ENCODE data around the gene EPHA2. TPM values are rescaled to one million over a fixed set of nuclear protein-coding genes. Genes with fewer than 3 reads are reported as not detected.
A peak's percentile ranks its signal among the peaks of the same experiment; 100 is the strongest.

Gene EPHA2
- total RNA-seq, 1 donor from 2014 or later, result 264 TPM

DNA sequence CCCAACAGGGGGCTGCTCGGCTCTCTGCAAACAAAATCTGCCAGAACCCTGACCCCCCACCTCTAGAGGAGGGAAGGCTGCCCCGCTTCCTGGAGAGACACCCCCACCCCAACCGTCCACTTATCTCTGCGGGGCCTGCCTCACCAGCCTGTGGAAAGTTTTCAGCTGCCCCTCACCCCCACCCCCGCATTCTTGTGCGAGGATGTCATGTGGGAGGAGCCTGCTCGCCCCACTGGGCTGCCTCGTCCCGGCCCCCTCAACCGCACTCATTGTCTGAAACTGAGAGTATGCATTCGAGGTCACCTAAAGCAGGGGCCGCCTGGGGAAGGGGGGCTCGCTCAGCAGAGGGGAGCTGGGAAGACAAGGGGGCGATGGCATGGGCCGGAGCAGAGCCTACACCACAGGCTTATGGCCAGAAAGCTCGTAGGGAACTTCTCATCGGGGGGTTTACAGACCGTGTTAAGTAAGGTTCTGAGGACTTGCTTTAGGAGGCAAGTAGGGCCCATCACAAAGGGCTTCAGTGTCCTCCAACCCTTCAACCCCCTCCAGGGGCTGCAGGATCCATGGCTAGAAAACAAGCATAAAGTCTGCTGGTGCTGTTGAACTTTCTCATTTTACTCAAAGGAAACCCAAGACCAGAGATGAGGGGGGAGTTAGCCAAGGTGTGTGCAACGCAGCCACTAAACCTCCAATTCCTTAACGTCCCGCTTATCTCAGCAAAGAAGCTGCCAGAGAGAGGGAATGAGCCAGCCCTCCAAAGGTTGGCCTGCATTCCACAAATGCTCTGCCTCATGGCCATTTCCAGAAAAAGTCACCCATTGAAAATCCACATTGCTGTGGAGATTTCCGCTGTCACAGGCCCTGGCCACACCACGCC, 9.4 kb downstream of the EPHA2 start:
- Histone ChIP-seq H3K27me3 (no peaks in the 10 kb centered on the region), H3K4me1 (peaks cover 65% of the 10 kb centered on the region), H3K9me3 (no peaks in the 10 kb centered on the region), H3K27ac (peak overlapping the region; percentile 84), H3K4me3 (peak overlapping the region; percentile 35 to 47), H3K36me3 (peaks cover 0 to 12% of the 10 kb centered on the region in 2 donors)
- TF ChIP-seq, protein P1, sequence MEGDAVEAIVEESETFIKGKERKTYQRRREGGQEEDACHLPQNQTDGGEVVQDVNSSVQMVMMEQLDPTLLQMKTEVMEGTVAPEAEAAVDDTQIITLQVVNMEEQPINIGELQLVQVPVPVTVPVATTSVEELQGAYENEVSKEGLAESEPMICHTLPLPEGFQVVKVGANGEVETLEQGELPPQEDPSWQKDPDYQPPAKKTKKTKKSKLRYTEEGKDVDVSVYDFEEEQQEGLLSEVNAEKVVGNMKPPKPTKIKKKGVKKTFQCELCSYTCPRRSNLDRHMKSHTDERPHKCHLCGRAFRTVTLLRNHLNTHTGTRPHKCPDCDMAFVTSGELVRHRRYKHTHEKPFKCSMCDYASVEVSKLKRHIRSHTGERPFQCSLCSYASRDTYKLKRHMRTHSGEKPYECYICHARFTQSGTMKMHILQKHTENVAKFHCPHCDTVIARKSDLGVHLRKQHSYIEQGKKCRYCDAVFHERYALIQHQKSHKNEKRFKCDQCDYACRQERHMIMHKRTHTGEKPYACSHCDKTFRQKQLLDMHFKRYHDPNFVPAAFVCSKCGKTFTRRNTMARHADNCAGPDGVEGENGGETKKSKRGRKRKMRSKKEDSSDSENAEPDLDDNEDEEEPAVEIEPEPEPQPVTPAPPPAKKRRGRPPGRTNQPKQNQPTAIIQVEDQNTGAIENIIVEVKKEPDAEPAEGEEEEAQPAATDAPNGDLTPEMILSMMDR (IDR thresholded peaks at IDR 0.05), result no peak
- TF ChIP-seq POLR2AphosphoS5 (IDR thresholded peaks at IDR 0.05; ENCODE audit: insufficient read depth in 1 of 2, low read depth in 1 of 2), result peak in 1 of 2 donors; percentile 29
- TF ChIP-seq POLR2A (IDR thresholded peaks at IDR 0.05), result no peak
- DNase-seq (ENCODE audit: extremely low spot score in 2 of 2), result no peak
- intact Hi-C loops (cut with DNase I), result loop anchor here (5.0 kb wide), 1 partner anchor 36 kb away; no protein-coding TSS in a partner anchor

DNA sequence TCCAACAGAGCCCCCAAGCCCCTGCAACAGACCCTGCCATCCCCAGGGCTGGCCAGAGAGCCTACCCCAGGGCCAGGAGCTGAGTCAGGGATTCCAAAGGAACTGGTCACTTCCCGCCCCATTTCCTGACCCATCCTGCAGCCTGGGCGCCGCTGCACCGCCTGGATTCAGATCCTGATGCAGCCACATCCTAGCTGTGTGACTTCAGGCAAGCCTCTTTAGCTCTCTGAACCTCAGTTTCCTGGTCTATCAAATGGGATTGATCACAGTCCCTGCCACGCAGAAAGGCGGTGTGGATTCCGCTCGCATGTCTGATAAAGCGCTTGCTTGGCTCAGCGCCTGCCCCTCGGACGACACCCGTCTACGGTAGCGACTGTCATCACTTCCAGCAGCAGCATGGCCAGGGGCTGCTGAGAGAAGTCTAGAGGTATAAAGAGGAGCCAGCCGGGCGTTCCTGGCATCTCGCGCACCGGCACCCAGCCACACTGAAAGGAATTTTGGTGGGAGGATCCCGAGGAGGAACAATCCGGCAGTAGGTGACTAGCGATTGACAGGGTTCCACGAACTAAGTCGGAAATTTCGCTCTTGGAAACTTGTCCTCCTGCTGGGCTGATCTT, 10.1 kb downstream of the EPHA2 start:
- Histone ChIP-seq H3K27ac (peak overlapping the region; percentile 84), H3K4me3 (peak overlapping the region; percentile 35 to 47), H3K4me1 (peaks cover 65% of the 10 kb centered on the region), H3K36me3 (peaks cover 0 to 12% of the 10 kb centered on the region in 2 donors), H3K9me3 (no peaks in the 10 kb centered on the region), H3K27me3 (no peaks in the 10 kb centered on the region)
- TF ChIP-seq, protein P1 (IDR thresholded peaks at IDR 0.05), result no peak
- TF ChIP-seq POLR2AphosphoS5 (IDR thresholded peaks at IDR 0.05; ENCODE audit: insufficient read depth in 1 of 2, low read depth in 1 of 2), result peak in 1 of 2 donors; percentile 76
- no peak for DNase-seq (ENCODE audit: extremely low spot score in 2 of 2)
- intact Hi-C loops (cut with DNase I), result loop anchor here (5.0 kb wide), 1 partner anchor 37 kb away; no protein-coding TSS in a partner anchor

DNA sequence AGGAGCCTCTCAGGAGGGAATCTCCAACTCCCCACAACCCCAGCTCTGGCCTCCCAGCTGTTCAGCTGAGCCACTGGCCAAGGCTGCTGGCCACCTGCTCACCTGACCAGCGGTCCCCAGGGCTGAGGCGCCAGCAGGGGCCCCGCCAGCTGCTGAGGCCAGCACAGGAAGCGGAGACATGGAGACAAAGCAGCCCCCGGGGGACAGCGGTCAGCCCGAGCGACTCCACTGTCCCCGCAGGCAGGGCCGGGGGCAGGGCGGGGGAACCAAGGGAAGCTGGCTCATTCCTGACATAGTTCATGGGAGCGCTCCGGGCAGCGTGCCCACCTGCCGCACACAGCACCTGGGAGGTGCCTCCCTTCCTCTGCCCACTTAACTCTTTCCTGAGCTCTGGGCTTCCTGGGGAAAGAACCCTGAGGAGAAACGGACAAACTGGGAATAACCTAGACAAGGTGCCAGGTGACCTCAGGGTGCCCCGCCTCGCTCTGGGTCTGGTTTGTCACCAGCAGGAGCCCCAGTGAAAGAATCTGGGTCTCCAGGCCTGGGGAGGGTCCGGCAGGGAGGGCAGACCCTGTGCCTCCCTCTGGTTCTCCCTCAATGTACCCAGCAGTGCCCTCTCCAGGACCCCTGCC, 10.7 kb downstream of the EPHA2 start:
- H3K9me3 ChIP-seq, result no peaks in the 10 kb centered on the region
- H3K36me3 ChIP-seq, result peaks cover 0 to 12% of the 10 kb centered on the region in 2 donors
- H3K27me3 ChIP-seq, result no peaks in the 10 kb centered on the region
- H3K4me1 ChIP-seq, result peaks cover 65% of the 10 kb centered on the region
- no peak for TF ChIP-seq POLR2AphosphoS5 (IDR thresholded peaks at IDR 0.05; ENCODE audit: insufficient read depth in 1 of 2, low read depth in 1 of 2)
- no peak for TF ChIP-seq POLR2A (IDR thresholded peaks at IDR 0.05)
- peak overlapping the region; percentile 35 to 47 for H3K4me3 ChIP-seq
- DNase-seq (ENCODE audit: extremely low spot score in 2 of 2), result no peak
- intact Hi-C loops (cut with DNase I), result loop anchor here (5.0 kb wide), 1 partner anchor 37 kb away; no protein-coding TSS in a partner anchor
- peak overlapping the region; percentile 84 for H3K27ac ChIP-seq

DNA sequence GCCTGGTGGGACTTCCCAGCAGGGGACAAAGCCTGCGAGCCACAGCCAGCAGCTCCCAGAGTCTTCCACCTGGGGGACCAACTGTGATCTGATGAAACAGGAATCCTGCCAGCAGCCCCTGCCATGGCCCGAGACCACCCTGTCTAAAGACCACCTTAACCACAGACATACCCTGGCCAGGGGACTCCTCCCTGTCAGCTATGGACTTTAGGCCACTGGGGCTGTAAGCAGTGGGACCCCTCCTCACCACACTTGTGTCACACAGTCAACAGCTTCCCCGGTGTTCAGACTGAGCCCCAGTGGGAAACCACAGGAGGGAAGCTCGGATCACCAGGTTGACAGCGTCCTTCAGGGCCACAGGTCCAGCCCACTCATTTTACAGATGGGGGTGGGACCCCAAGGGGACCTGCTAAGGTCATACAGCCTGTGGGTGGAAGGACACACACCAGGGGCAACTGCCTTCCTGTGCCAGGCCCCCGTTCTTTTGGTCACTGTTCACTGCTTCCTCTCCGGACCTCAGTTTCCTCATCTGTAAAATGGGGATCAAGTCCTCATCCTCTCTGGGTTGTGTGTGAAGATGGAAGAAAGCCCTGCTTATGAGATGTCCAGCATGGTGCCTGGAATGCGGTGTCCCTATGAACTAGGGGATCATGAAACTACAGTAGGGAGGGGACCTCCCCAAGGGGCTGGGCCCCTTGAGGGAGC, 11.4 kb downstream of the EPHA2 start:
- TF ChIP-seq POLR2AphosphoS5 (IDR thresholded peaks at IDR 0.05; ENCODE audit: insufficient read depth in 1 of 2, low read depth in 1 of 2) (no peak), POLR2A (IDR thresholded peaks at IDR 0.05) (no peak)
- TF ChIP-seq, protein P1 (IDR thresholded peaks at IDR 0.05), result no peak
- H3K4me3 ChIP-seq, result peak overlapping the region; percentile 35 to 47
- H3K27me3 ChIP-seq, result no peaks in the 10 kb centered on the region
- DNase-seq (ENCODE audit: extremely low spot score in 2 of 2), result no peak
- no peaks in the 10 kb centered on the region for H3K9me3 ChIP-seq
- H3K27ac ChIP-seq, result peak overlapping the region; percentile 84
- intact Hi-C loops (cut with DNase I), result loop anchor here (5.0 kb wide), 1 partner anchor 38 kb away; no protein-coding TSS in a partner anchor
- H3K4me1 ChIP-seq, result peaks cover 72% of the 10 kb centered on the region
- H3K36me3 ChIP-seq, result peaks cover 0 to 12% of the 10 kb centered on the region in 2 donors
